GM23338 (cell line): ENCODE results near the gene C6. TPM values are rescaled to one million over a fixed set of nuclear protein-coding genes. Genes with fewer than 3 reads are reported as not detected.

Source experiments
- ATAC-seq: fragments of 200-7000 bp; cut with Tn5 transposase; 3 replicates; pipeline ENCODE4 v1.9.1; 2020
- DNase-seq: peaks from one replicate; pipeline ENCODE4 v3.0.0-alpha.2; 2015; ENCODE audit warnings: low spot score
- H2AFZ ChIP-seq: fragments of 200-600 bp; sonication (generic); 2 replicates; pipeline ENCODE4 v1.8.0; 2016; ENCODE audit warnings: antibody characterized with exemption, mild to moderate bottlenecking, moderate library complexity
- H3F3A ChIP-seq: fragments of 200-600 bp; sonication (generic); replicated peaks from 2 replicates; pipeline ENCODE4 v1.8.0; 2017; ENCODE audit warnings: antibody characterized with exemption, mixed run types, low read depth
- H3K27ac ChIP-seq: fragments of 200-600 bp; sonication (generic); 2 replicates; pipeline ENCODE4 v1.6.1; 2016; ENCODE audit warnings: low read depth
- H3K27me3 ChIP-seq: fragments of 200-600 bp; sonication (generic); 2 replicates; pipeline ENCODE4 v1.8.0; 2016; ENCODE audit warnings: mild to moderate bottlenecking, mixed run types, moderate library complexity; ENCODE audit not compliant: insufficient read depth
- H3K36me3 ChIP-seq: fragments of 200-600 bp; sonication (generic); 2 replicates; pipeline ENCODE4 v1.8.0; 2016; ENCODE audit warnings: mild to moderate bottlenecking; ENCODE audit not compliant: insufficient read depth
- H3K4me1 ChIP-seq: fragments of 200-600 bp; sonication (generic); 2 replicates; pipeline ENCODE4 v1.8.0; 2016; ENCODE audit warnings: mild to moderate bottlenecking, moderate library complexity; ENCODE audit not compliant: insufficient read depth
- H3K4me2 ChIP-seq: fragments of 200-600 bp; sonication (generic); 2 replicates; pipeline ENCODE4 v1.7.1; 2017; ENCODE audit warnings: mixed run types
- H3K4me3 ChIP-seq: fragments of 200-600 bp; sonication (generic); 2 replicates; pipeline ENCODE4 v1.6.1; 2016; ENCODE audit warnings: mixed run types
- H3K79me2 ChIP-seq: fragments of 200-600 bp; sonication (generic); replicated peaks from 2 replicates; pipeline ENCODE4 v1.8.0; 2017; ENCODE audit warnings: mild to moderate bottlenecking; ENCODE audit not compliant: insufficient read depth
- H3K9me2 ChIP-seq: fragments of 200-600 bp; sonication (generic); 2 replicates; pipeline ENCODE4 v1.8.0; 2017; ENCODE audit not compliant: insufficient read depth
- H4K20me1 ChIP-seq: fragments of 200-600 bp; sonication (generic); replicated peaks from 2 replicates; pipeline ENCODE4 v1.8.0; 2017; ENCODE audit warnings: mild to moderate bottlenecking; ENCODE audit not compliant: insufficient read depth
- H3K27ac Mint-ChIP-seq: 2 replicates; pipeline ENCODE4 v1.8.0; 2020; ENCODE audit warnings: inconsistent platforms, mild to moderate bottlenecking, moderate library complexity, mixed read lengths
- H3K27me3 Mint-ChIP-seq: 3 replicates; pipeline ENCODE4 v1.8.0; 2022; ENCODE audit warnings: low read depth, mild to moderate bottlenecking, moderate library complexity, mixed read lengths, inconsistent platforms; ENCODE audit not compliant: insufficient read depth, poor library complexity
- H3K36me3 Mint-ChIP-seq: 3 replicates; pipeline ENCODE4 v1.8.0; 2021; ENCODE audit warnings: low read depth, mild to moderate bottlenecking, inconsistent platforms, moderate library complexity, mixed read lengths
- H3K4me1 Mint-ChIP-seq: 3 replicates; pipeline ENCODE4 v1.8.0; 2020; ENCODE audit warnings: mild to moderate bottlenecking, inconsistent platforms, mixed read lengths
- H3K4me3 Mint-ChIP-seq: 3 replicates; pipeline ENCODE4 v1.8.0; 2021; ENCODE audit warnings: moderate library complexity, mild to moderate bottlenecking, inconsistent platforms, mixed read lengths
- H3K9me3 Mint-ChIP-seq: 3 replicates; pipeline ENCODE4 v1.8.0; 2020; ENCODE audit warnings: moderate library complexity, mild to moderate bottlenecking, inconsistent platforms, mixed read lengths
- CREB1 ChIP-seq: fragments of 250-450 bp; sonication (Bioruptor Pico); IDR thresholded peaks from 2 replicates; pipeline ENCODE4 v1.5.0; 2020; ENCODE audit warnings: low read depth, mild to moderate bottlenecking, moderate library complexity
- EZH2phosphoT487 ChIP-seq: fragments of 200-600 bp; sonication (generic); IDR thresholded peaks from one replicate; pipeline ENCODE4 v1.8.1; 2018; ENCODE audit warnings: antibody characterized with exemption; ENCODE audit not compliant: unreplicated experiment
- NANOG ChIP-seq: IDR thresholded peaks from 2 replicates; pipeline ENCODE4 v1.6.1; 2016; ENCODE audit warnings: antibody characterized with exemption, borderline replicate concordance
- POLR2AphosphoS5 ChIP-seq: IDR thresholded peaks from 2 replicates; pipeline ENCODE4 v1.6.1; 2016; ENCODE audit warnings: antibody characterized with exemption, low read depth
- ZNF331 ChIP-seq: fragments of 250-450 bp; sonication (Bioruptor Pico); IDR thresholded peaks from 2 replicates; pipeline ENCODE4 v1.5.0; 2020; ENCODE audit warnings: low read depth, mild to moderate bottlenecking, moderate library complexity
- polyA plus RNA-seq: library from polyadenylated mRNA; unstranded; fragments of >200 nt; fragmentation: Nextera tagmentation; extraction: Ambion mirVana; gene quantifications from 2 replicates; pipeline ENCODE4 v1.2.1, GENCODE V29; 2016
- total RNA-seq: library from RNA; depleted of rRNA; stranded (reverse); fragments of >200 nt; shearing (Covaris generic); gene quantifications from 2 replicates; pipeline ENCODE4 v1.2.3, GENCODE V29; 2014
- TF ChIP-seq, protein P1 (sequence below), 2 experiments: fragments of 200-600 bp in 1 of 2; sonication (generic) in 1 of 2; conservative IDR thresholded peaks; 2 replicates each; pipeline versions ENCODE4 v1.5.1 to v1.6.1; 2016 to 2017; ENCODE audit warnings: antibody characterized with exemption in 2 of 2, low read depth in 2 of 2, mild to moderate bottlenecking in 2 of 2, moderate library complexity in 1 of 2
- TF ChIP-seq, protein P2 (sequence below): IDR thresholded peaks from 2 replicates; pipeline ENCODE4 v1.6.1; 2016; ENCODE audit warnings: antibody characterized with exemption

C6 gene
- total and polyA plus RNA-seq, 2 experiments from 2014 or later = not detected

DNA sequence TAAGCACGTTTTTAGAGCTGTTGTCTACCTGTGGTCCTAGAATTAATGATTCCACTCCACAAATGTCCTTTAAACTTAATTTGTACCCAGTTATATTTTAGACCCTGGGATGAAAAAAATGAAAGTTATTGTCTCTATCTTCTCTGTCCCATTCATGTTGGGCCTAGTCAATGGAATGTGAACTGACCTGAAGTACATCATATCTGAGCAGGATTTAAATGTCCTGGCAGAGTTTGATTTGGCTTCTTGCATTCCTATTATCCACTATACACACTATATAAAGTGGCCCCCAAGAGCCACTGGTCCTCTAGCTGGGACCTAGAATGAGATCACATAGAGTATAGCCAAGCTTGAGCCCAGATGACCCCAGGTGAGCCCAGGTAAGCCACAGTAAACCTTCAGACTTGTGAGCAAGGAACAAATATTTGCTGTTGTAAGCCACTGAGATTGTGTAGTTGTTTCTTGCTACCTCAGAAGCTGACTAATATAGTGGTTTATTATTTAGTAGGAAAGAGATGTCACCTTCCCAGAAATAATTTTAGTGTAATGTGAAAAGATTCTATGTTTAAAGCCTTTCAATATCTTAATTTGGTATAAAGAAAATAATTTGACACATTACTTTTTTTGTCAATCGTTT, 37.1 kb upstream of the C6 start (continued):
- TF ChIP-seq, protein P1, sequence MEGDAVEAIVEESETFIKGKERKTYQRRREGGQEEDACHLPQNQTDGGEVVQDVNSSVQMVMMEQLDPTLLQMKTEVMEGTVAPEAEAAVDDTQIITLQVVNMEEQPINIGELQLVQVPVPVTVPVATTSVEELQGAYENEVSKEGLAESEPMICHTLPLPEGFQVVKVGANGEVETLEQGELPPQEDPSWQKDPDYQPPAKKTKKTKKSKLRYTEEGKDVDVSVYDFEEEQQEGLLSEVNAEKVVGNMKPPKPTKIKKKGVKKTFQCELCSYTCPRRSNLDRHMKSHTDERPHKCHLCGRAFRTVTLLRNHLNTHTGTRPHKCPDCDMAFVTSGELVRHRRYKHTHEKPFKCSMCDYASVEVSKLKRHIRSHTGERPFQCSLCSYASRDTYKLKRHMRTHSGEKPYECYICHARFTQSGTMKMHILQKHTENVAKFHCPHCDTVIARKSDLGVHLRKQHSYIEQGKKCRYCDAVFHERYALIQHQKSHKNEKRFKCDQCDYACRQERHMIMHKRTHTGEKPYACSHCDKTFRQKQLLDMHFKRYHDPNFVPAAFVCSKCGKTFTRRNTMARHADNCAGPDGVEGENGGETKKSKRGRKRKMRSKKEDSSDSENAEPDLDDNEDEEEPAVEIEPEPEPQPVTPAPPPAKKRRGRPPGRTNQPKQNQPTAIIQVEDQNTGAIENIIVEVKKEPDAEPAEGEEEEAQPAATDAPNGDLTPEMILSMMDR (conservative IDR thresholded peaks at IDR 0.05; ENCODE audit: low read depth in 2 of 2) = no peak

DNA sequence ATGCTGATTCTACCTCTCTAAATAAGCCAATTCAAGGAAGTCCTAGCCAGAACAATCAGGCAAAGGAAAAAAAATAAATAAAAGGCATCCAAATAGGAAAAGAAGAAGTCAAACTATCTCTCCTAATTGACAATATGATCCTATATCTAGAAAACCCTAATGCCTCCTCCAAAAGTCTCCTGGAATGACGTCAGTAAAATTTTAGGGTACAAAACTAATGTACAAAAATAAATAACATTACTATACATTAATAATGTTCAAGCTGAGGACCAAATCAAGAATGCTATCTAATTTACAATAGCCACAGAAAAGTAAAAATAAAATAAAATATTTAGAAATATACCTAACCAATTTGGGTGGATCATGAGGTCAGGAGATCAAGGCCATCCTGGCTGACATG, 33.8 kb upstream of the C6 start:
- no peaks in the 10 kb centered on the region for H3K9me3 Mint-ChIP-seq
- no peak overlapping the region for H3K4me3 Mint-ChIP-seq

DNA sequence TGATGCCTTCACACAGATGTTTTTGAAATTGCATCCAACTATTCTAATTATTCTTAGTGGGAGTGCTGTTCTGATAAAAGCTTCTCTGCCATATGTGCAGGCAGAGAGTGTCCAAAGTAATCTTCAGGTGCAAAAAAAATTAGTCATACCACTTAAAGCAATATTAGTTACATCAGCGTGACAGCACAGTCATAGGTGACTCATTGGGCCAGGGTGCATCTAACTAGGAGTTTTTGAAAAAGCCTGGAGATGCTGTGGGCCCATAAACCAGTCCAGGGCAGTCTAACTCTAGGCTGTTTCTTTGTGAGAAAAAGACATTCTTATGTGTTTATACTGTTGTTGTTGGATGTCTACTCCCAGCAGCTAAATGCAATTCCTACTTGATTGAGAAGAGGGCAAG, 33.0 kb upstream of the C6 start:
- Mint-ChIP-seq H3K4me1 (no peaks in the 10 kb centered on the region), H3K4me3 (no peak overlapping the region), H3K27me3 (no peaks in the 10 kb centered on the region), H3K9me3 (no peaks in the 10 kb centered on the region), H3K36me3 (no peaks in the 10 kb centered on the region), H3K27ac (no peak overlapping the region)
- no peak for ATAC-seq
- no peaks in the 10 kb centered on the region for H4K20me1 ChIP-seq
- H3K9me2 ChIP-seq = no peaks in the 10 kb centered on the region
- no peak overlapping the region for H3K4me2 ChIP-seq
- no peak for TF ChIP-seq EZH2phosphoT487
- TF ChIP-seq ZNF331 (CRISPR knock-in tag) = no peak
- H3K4me1 ChIP-seq = no peaks in the 10 kb centered on the region
- DNase-seq = no peak
- no peaks in the 10 kb centered on the region for H3K79me2 ChIP-seq
- H2AFZ ChIP-seq = no peak overlapping the region
- no peaks in the 10 kb centered on the region for H3F3A ChIP-seq
- no peak overlapping the region for H3K4me3 ChIP-seq
- H3K27ac ChIP-seq = no peak overlapping the region
- H3K27me3 ChIP-seq = no peaks in the 10 kb centered on the region
- H3K36me3 ChIP-seq = no peaks in the 10 kb centered on the region

More for the DNA sequence above, 33.8 kb upstream of the C6 start:
- ATAC-seq (no peak), DNase-seq (no peak)
- no peak overlapping the region for H3K4me2 ChIP-seq
- H3K79me2 ChIP-seq = no peaks in the 10 kb centered on the region
- no peaks in the 10 kb centered on the region for H3K36me3 ChIP-seq
- no peak overlapping the region for H3K27ac ChIP-seq
- Mint-ChIP-seq H3K27me3 (no peaks in the 10 kb centered on the region), H3K4me1 (peaks cover under 1% of the 10 kb centered on the region; the same call in 1 of the 3 replicates), H3K27ac (no peak overlapping the region), H3K36me3 (no peaks in the 10 kb centered on the region)
- no peaks in the 10 kb centered on the region for H3K4me1 ChIP-seq
- H3K4me3 ChIP-seq = no peak overlapping the region
- no peak overlapping the region for H2AFZ ChIP-seq
- H3K27me3 ChIP-seq = no peaks in the 10 kb centered on the region
- H4K20me1 ChIP-seq = no peaks in the 10 kb centered on the region
- no peaks in the 10 kb centered on the region for H3F3A ChIP-seq
- no peaks in the 10 kb centered on the region for H3K9me2 ChIP-seq
- TF ChIP-seq CREB1 (CRISPR knock-in tag) (no peak), EZH2phosphoT487 (no peak), NANOG (no peak), POLR2AphosphoS5 (no peak)
- TF ChIP-seq, protein P2, sequence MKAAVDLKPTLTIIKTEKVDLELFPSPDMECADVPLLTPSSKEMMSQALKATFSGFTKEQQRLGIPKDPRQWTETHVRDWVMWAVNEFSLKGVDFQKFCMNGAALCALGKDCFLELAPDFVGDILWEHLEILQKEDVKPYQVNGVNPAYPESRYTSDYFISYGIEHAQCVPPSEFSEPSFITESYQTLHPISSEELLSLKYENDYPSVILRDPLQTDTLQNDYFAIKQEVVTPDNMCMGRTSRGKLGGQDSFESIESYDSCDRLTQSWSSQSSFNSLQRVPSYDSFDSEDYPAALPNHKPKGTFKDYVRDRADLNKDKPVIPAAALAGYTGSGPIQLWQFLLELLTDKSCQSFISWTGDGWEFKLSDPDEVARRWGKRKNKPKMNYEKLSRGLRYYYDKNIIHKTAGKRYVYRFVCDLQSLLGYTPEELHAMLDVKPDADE = no peak
